Subcutaneous adipose tissue (tissue), 4 donors: ENCODE results near the gene PCSK6. TPM values are rescaled to one million over a fixed set of nuclear protein-coding genes. Genes with fewer than 3 reads are reported as not detected.

Experiments
- total RNA-seq, 4 donors: library from RNA; depleted of rRNA; stranded (reverse); fragments of >200 nt; gene quantifications; one replicate each; pipeline ENCODE4 v1.1.0, GENCODE V29; 2016
- TF ChIP-seq, protein P1 (sequence below): fragments of 450-650 bp; IDR thresholded peaks from one replicate; pipeline ENCODE4 v1.5.1; 2016; ENCODE audit warnings: low read depth, mild to moderate bottlenecking, control low read depth, antibody characterized with exemption, moderate library complexity

Gene PCSK6
- total RNA-seq, 4 donors from 2014 or later = 4.4 to 8.7 (median 5.9) TPM

DNA sequence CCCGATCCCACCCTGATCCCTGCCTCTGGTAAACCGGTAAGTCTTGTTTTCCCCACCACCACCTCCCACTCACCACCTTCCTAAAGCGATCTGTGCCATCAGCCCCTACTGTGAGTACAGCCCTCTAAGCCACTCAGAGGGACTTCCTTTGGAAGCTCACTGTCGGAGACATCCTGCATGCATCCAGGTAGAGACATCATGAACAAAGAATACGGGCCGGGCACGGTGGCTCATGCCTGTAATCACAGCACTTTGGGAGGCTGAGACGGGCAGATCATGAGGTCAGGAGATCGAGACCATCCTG is 13.7 kb upstream of the PCSK6 start:
- TF ChIP-seq, protein P1, sequence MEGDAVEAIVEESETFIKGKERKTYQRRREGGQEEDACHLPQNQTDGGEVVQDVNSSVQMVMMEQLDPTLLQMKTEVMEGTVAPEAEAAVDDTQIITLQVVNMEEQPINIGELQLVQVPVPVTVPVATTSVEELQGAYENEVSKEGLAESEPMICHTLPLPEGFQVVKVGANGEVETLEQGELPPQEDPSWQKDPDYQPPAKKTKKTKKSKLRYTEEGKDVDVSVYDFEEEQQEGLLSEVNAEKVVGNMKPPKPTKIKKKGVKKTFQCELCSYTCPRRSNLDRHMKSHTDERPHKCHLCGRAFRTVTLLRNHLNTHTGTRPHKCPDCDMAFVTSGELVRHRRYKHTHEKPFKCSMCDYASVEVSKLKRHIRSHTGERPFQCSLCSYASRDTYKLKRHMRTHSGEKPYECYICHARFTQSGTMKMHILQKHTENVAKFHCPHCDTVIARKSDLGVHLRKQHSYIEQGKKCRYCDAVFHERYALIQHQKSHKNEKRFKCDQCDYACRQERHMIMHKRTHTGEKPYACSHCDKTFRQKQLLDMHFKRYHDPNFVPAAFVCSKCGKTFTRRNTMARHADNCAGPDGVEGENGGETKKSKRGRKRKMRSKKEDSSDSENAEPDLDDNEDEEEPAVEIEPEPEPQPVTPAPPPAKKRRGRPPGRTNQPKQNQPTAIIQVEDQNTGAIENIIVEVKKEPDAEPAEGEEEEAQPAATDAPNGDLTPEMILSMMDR = no peak

DNA sequence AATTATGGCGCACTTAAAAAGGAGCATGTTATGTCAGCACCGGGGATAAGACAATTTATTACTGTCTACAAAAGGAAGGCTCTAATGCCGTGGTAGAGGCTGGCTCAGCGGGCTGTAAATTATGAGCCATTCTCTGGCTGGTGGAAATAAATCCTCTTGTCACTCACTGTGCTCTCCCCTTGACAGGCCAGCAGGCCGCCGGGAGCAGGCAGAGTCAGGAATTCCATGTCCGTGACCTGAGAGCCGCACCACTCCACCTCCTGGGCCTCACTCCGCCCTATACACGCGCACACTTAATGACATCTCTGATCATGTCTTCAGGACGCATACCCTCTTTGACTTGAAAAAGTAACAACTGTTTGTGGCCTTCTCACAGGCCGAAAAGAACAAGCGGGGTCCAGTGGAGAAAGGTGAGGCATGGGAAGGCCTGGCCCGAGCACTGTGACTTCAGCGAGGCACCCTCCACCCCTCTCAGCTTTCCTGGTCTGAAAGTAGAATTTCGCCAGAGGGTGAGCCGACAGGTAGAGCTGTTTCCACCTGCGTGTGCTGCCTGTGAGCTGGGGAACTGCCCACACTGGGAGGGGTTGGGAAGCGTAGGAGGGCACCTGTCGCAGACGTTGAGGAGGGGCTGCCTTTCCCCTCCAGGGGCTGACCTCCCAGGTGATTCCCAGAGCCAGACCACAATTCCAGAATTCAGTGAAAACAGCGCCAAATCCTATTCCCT is 13.2 kb upstream of the PCSK6 start:
- TF ChIP-seq, protein P1 = no peak

GRCh38 chr15:101501703-101502373 is 12.3 kb upstream of the PCSK6 start:
- TF ChIP-seq, protein P1 = no peak

GRCh38 chr15:101500865-101501551 is 11.5 kb upstream of the PCSK6 start:
- TF ChIP-seq, protein P1 = no peak

DNA sequence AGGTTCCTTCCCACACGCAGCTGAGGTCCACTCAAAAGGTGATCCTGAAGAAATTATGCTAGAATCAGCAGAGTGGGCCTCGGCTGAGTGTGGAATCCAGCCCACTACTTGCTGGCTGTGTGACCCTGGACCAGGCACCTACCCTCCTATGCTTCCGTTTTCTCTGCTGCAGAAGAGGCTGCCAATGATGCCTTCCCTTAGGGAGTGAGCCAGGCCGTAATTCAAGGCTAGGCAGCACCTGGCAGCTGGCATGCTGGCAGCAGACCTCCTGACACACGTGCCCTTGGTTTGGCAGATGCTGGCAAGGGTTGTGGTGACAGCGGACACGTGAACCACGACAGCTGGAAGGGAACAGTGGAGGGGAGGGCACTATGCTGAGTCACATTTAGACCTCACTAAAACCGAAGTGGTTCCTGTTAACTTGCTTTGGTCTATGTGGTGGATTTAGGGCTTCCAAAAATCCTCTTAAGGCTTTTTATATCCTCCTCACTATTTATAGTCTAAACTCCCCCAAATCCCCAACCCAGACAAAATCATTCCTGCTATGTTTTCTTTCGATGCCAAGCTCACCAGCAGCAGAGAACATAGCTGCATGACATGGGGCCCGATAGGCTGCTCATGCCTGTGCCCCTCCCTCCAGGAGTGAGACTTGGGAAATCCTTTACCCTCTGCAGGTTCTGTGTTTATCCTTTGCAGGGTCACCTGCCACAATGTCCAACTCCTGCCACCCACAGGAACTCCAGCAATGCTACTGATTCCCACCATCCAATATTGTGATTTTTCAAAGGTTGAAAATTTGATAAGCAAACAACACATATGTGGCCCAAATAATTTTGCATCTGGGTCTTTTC is 10.6 kb upstream of the PCSK6 start:
- TF ChIP-seq, protein P1 = no peak

DNA sequence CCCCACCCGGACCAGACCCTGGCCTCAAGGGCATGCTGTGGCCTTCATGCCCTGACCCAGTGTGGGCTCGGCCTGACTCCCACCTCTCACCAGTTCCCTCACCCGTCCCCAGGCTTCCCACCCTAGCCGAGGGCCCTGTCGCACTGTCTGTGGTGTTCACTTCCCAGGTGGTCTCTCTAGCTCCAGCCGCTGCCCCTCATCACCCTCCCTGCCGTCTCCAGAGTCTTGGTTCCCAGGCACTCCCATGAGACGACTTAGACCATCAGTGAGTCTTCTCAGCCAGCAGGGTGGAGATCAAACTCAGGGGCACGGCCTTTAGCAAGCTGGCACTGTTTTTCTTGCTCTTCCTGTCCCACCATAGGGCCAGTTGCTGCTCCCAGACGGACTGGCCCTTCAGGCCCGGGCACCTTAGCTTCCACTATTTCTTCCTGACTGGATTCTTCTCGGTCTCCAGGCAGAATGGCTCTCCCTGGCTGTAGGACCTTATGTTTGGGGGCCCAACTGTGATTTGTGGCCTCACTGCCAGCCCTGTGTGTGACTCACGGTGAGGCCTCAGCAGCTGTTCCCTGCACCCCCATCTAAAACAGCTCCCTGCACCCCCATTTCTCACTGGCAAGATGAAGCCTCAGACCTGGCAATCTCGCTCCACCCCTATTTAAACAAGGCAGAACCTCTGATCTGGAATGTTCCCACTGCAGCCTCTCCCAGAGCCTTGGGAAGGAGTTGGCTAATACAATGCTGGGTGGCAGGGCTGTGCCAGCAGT is 9.4 kb upstream of the PCSK6 start:
- TF ChIP-seq, protein P1 = no peak
